ENCODE measurements around the gene NMT1. TPM values are rescaled to one million over a fixed set of nuclear protein-coding genes. Genes with fewer than 3 reads are reported as not detected.

The NMT1 gene
- polyA plus RNA-seq, 1 of the 3 experiments (the other 2 are of a cell fraction), result 30.1 TPM

DNA sequence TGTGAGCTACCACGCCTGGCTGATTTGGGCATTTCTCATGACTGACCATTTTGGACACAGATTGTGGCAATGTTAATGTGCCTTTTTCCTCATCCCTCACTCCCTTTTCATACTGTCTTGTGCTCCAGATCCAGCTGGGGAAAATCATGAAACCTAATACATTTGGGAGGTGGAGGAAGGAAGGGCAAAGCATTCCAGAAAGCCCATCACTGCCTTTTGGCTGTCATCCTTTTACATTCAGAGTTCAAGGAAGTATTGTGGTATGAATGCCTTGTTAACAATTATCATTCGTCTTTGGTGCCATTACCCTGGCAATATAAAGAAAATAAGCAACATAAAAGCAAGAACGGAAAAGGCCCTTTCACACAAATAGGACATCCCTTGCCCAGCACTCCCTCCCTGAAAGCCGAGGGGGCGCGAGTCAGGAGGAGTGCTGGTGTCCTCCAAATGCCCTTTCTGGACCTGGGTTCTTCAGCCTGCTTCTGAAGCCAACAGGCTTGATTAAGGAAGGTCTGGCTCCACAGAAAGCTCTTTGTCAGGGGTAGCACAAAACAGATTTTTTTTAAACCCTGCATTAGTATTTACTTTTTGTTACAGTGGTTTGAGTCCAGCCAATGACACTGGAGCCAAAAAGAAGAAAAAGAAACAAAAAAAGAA, 20.1 kb downstream of the NMT1 start (continued):
- TF ChIP-seq, protein P1, sequence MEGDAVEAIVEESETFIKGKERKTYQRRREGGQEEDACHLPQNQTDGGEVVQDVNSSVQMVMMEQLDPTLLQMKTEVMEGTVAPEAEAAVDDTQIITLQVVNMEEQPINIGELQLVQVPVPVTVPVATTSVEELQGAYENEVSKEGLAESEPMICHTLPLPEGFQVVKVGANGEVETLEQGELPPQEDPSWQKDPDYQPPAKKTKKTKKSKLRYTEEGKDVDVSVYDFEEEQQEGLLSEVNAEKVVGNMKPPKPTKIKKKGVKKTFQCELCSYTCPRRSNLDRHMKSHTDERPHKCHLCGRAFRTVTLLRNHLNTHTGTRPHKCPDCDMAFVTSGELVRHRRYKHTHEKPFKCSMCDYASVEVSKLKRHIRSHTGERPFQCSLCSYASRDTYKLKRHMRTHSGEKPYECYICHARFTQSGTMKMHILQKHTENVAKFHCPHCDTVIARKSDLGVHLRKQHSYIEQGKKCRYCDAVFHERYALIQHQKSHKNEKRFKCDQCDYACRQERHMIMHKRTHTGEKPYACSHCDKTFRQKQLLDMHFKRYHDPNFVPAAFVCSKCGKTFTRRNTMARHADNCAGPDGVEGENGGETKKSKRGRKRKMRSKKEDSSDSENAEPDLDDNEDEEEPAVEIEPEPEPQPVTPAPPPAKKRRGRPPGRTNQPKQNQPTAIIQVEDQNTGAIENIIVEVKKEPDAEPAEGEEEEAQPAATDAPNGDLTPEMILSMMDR (IDR thresholded peaks at IDR 0.05), result no peak
- TF ChIP-seq TCF12 (IDR thresholded peaks at IDR 0.05), result no peak
- no peak for TF ChIP-seq ZBTB33 (IDR thresholded peaks at IDR 0.05; ENCODE audit: borderline replicate concordance, low read depth)
- no peak for TF ChIP-seq JUND (IDR thresholded peaks at IDR 0.05)
- no peak for TF ChIP-seq POLR2AphosphoS5 (IDR thresholded peaks at IDR 0.05; ENCODE audit: low read depth, low read length)
- no peak for TF ChIP-seq SMC3 (IDR thresholded peaks at IDR 0.05; ENCODE audit: low read depth, low read length)
- TF ChIP-seq CHD2 (IDR thresholded peaks at IDR 0.05; ENCODE audit: low read length, partially characterized antibody), result no peak
- TF ChIP-seq SIN3A (IDR thresholded peaks at IDR 0.05; ENCODE audit: borderline replicate concordance, low read depth, low read length), result no peak
- no peak for TF ChIP-seq TAF1 (IDR thresholded peaks at IDR 0.05; ENCODE audit: borderline replicate concordance, low read depth, low read length)

DNA sequence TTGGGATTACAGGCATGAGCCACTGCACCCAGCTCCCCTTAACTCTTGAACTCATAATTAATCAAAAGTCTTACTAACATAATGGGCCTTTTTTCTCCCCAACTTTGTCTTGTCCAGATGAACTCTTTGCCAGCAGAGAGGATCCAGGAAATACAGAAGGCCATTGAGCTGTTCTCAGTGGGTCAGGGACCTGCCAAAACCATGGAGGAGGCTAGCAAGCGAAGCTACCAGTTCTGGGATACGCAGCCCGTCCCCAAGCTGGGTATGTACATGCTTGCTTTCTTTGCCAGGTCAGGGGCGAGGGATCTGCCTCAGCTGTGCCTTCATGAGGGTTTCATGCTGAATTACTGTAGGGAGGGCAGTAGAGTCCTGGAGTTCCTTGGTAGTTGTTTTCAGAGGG, 25.3 kb downstream of the NMT1 start:
- WGBS (ENCODE audit: low lambda C conversion rate), result 100% methylated on average over 4 of the region's 4 CpGs
- no peaks in the 10 kb centered on the region for H3K27me3 ChIP-seq (ENCODE audit: insufficient read depth)
- no peaks in the 10 kb centered on the region for H4K20me1 ChIP-seq (ENCODE audit: insufficient read depth)
- H3K4me2 ChIP-seq, result no peak overlapping the region
- no peak overlapping the region for H3K9ac ChIP-seq
- no peaks in the 10 kb centered on the region for H3K4me1 ChIP-seq (ENCODE audit: control insufficient read depth in 1 of 2, insufficient read depth in 2 of 2, low read depth in 1 of 2, low read length in 1 of 2)
- H3K4me3 ChIP-seq (ENCODE audit: low read depth in 2 of 2, low read length in 1 of 2), result no peak overlapping the region
- peak overlapping the region in 1 of 2 experiments; percentile 37; a peak in 1 of 4 replicates for H3K27ac ChIP-seq (ENCODE audit: low read depth in 2 of 2, low read length in 1 of 2)
- ChIA-PET CTCF (interaction anchor here (1.0 to 14.8 kb wide), 4 partner anchors 9 to 166 kb away, joined by 5 to 194 read pairs (median 18); partner anchors contain the start of genes ACBD4 and PLCD3), POLR2A (interaction anchor here (1.2 kb wide), 1 partner anchor 62 kb away, joined by 4 read pairs; the partner anchor contains the start of gene HEXIM1)
- no peaks in the 10 kb centered on the region for H3K9me3 ChIP-seq
- H3K36me3 ChIP-seq (replicated peaks in 1 of 2; ENCODE audit: control insufficient read depth in 1 of 2, insufficient read depth in 2 of 2, low read length in 1 of 2), result peaks cover 52 to 65% of the 10 kb centered on the region in 2 experiments
- H3K79me2 ChIP-seq (ENCODE audit: insufficient read depth), result peaks cover 42% of the 10 kb centered on the region
- no peak overlapping the region for H2AFZ ChIP-seq (ENCODE audit: low read depth)
- no peak for DNase-seq
- peaks cover 24% of the 10 kb centered on the region for H3F3A ChIP-seq (replicated peaks; ENCODE audit: insufficient read depth)
- TF ChIP-seq SIN3A (IDR thresholded peaks at IDR 0.05; ENCODE audit: borderline replicate concordance, low read depth, low read length), result no peak
- TF ChIP-seq EP300 (IDR thresholded peaks at IDR 0.05; ENCODE audit: borderline replicate concordance in 1 of 2, low read depth in 1 of 2, low read length in 1 of 2), result no peak
- no peak for TF ChIP-seq NFIC (IDR thresholded peaks at IDR 0.05; ENCODE audit: borderline replicate concordance)
- H3K9me2 ChIP-seq, result no peaks in the 10 kb centered on the region

Measured in SK-N-SH (cell line).